HEK293T (cell line): ENCODE data around the gene FGF14.

ENCODE experiments used
- CTCF ChIA-PET: fragments of 350-600 bp; formaldehyde crosslinking; extraction: SDS; loops from one replicate; lab custom pipeline; 2021; ENCODE audit warnings: antibody characterized with exemption, inconsistent platforms; lab: Yijun Ruan, JAX
- POLR2A ChIA-PET: fragments of 350-600 bp; formaldehyde crosslinking; extraction: SDS; loops from one replicate; lab custom pipeline; 2020; ENCODE audit warnings: antibody characterized with exemption, inconsistent platforms; lab: Yijun Ruan, JAX
- DNase-seq: peaks from one replicate; pipeline ENCODE4 v3.0.0; 2012; ENCODE audit warnings: mixed read lengths; ENCODE audit errors: extremely low spot score
- ARNT ChIP-seq: fragments of 450-650 bp; IDR thresholded peaks from 2 replicates; pipeline ENCODE4 v1.6.1; 2017; ENCODE audit warnings: mild to moderate bottlenecking
- BHLHE40 ChIP-seq: fragments of 450-650 bp; IDR thresholded peaks from 2 replicates; pipeline ENCODE4 v1.6.1; 2016; ENCODE audit warnings: mild to moderate bottlenecking, moderate library complexity, borderline replicate concordance
- CTBP1 ChIP-seq: fragments of 450-650 bp; IDR thresholded peaks from 2 replicates; pipeline ENCODE4 v1.6.1; 2016; ENCODE audit warnings: borderline replicate concordance
- ELF4 ChIP-seq: fragments of 450-650 bp; IDR thresholded peaks from 2 replicates; pipeline ENCODE4 v1.6.1; 2017; ENCODE audit warnings: antibody characterized with exemption
- FOXA1 ChIP-seq: fragments of 450-650 bp; IDR thresholded peaks from 2 replicates; pipeline ENCODE4 v1.6.1; 2016; ENCODE audit warnings: mild to moderate bottlenecking
- FOXK2 ChIP-seq: fragments of 450-650 bp; IDR thresholded peaks from 2 replicates; pipeline ENCODE4 v1.6.1; 2016; ENCODE audit warnings: mild to moderate bottlenecking
- FOXM1 ChIP-seq: fragments of 450-650 bp; IDR thresholded peaks from 2 replicates; pipeline ENCODE4 v1.6.1; 2017; ENCODE audit warnings: mild to moderate bottlenecking, borderline replicate concordance
- HDGF ChIP-seq: fragments of 450-650 bp; IDR thresholded peaks from 2 replicates; pipeline ENCODE4 v1.6.1; 2017; ENCODE audit warnings: antibody characterized with exemption, borderline replicate concordance
- L3MBTL2 ChIP-seq: fragments of 450-650 bp; conservative IDR thresholded peaks from 2 replicates; pipeline ENCODE4 v1.6.1; 2016; ENCODE audit warnings: mild to moderate bottlenecking
- LEF1 ChIP-seq: fragments of 450-650 bp; IDR thresholded peaks from 2 replicates; pipeline ENCODE4 v1.6.1; 2017; ENCODE audit warnings: mild to moderate bottlenecking, borderline replicate concordance
- NFRKB ChIP-seq: fragments of 450-650 bp; IDR thresholded peaks from 2 replicates; pipeline ENCODE4 v1.6.1; 2016; ENCODE audit warnings: mild to moderate bottlenecking, moderate library complexity
- PKNOX1 ChIP-seq: fragments of 450-650 bp; IDR thresholded peaks from 2 replicates; pipeline ENCODE4 v1.6.1; 2016
- SP1 ChIP-seq: fragments of 450-650 bp; IDR thresholded peaks from 2 replicates; pipeline ENCODE4 v1.6.1; 2017
- SUZ12 ChIP-seq: fragments of 450-650 bp; IDR thresholded peaks from 2 replicates; pipeline ENCODE4 v1.6.1; 2016; ENCODE audit warnings: mild to moderate bottlenecking
- TARDBP ChIP-seq: fragments of 450-650 bp; IDR thresholded peaks from 2 replicates; pipeline ENCODE4 v1.6.1; 2016
- ZNF384 ChIP-seq: fragments of 450-650 bp; IDR thresholded peaks from 2 replicates; pipeline ENCODE4 v1.6.1; 2016

The FGF14 gene

DNA sequence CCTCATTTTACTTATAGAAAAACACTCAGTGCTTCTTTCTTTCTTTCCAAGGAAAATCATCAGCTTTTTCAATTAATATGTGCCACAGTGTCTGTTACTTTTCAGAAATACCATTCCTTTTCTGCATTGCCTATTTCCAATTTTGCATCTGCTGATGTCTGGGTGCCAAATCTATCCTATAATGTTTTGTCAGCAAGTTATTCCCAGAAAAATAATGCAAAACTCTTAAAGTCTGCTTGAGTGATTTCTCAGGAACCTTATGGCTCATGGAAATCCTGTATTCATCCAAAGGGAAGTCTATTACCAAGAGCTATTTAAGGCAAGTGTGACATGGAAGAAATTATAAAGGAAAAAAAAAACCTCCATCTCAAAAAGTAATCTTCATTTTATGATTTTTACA is 224.4 kb downstream of the FGF14 start:
- ChIA-PET POLR2A (no interaction called here), CTCF (no interaction called here)
- DNase-seq = no peak
- TF ChIP-seq FOXM1 (no peak), BHLHE40 (no peak), LEF1 (no peak), CTBP1 (no peak), PKNOX1 (no peak), ELF4 (no peak), ZNF384 (no peak), L3MBTL2 (no peak), TARDBP (no peak), SUZ12 (no peak), ARNT (no peak), FOXK2 (no peak), FOXA1 (no peak), HDGF (no peak), SP1 (no peak), NFRKB (no peak)

GRCh38 chr13:102176846-102177245 is 225.0 kb downstream of the FGF14 start:
- TF ChIP-seq FOXM1 (no peak), ZNF384 (no peak), LEF1 (no peak), FOXK2 (no peak), ELF4 (no peak), SP1 (no peak), FOXA1 (no peak), BHLHE40 (no peak), HDGF (no peak), L3MBTL2 (no peak)
- DNase-seq = no peak
- ChIA-PET POLR2A (no interaction called here), CTCF (no interaction called here)

DNA sequence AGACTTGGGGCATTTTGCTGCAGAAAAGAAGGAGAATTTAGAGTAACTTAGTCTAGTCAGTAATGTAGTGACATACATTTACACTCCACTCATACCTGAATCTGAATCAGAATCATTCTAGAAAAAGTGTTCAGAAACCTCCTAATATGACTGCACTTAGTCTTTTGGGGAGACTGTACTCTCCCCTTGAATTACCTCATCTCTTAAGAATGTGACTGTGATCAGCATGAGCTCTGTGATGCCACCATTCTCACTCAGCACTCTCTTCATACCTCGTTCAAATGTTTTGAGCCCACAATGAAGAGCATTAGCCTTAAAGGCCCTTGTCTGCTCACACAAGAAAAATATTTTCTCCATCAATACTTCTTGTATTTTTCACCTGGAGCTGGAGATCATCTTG is 229.4 kb downstream of the FGF14 start:
- DNase-seq = no peak
- ChIA-PET POLR2A (no interaction called here), CTCF (no interaction called here)
- TF ChIP-seq L3MBTL2 = no peak
- TF ChIP-seq TARDBP = no peak
- TF ChIP-seq LEF1 = no peak
- TF ChIP-seq FOXA1 = no peak
- TF ChIP-seq HDGF = no peak
- TF ChIP-seq NFRKB = no peak
- TF ChIP-seq BHLHE40 = no peak
- TF ChIP-seq ARNT = no peak
- no peak for TF ChIP-seq FOXK2

- CTCF ChIA-PET = no interaction called here
- DNase-seq = no peak
- POLR2A ChIA-PET = no interaction called here
- no peak for TF ChIP-seq ARNT
- no peak for TF ChIP-seq FOXA1
- TF ChIP-seq NFRKB = no peak
- no peak for TF ChIP-seq SUZ12
- TF ChIP-seq FOXM1 = no peak
- TF ChIP-seq FOXK2 = no peak
- no peak for TF ChIP-seq HDGF
- TF ChIP-seq LEF1 = no peak
- TF ChIP-seq ELF4 = no peak
- TF ChIP-seq L3MBTL2 = no peak
- no peak for TF ChIP-seq PKNOX1
These were observed 231.5 kb downstream of the FGF14 start for GRCh38 chr13:102170305-102170704.

DNA sequence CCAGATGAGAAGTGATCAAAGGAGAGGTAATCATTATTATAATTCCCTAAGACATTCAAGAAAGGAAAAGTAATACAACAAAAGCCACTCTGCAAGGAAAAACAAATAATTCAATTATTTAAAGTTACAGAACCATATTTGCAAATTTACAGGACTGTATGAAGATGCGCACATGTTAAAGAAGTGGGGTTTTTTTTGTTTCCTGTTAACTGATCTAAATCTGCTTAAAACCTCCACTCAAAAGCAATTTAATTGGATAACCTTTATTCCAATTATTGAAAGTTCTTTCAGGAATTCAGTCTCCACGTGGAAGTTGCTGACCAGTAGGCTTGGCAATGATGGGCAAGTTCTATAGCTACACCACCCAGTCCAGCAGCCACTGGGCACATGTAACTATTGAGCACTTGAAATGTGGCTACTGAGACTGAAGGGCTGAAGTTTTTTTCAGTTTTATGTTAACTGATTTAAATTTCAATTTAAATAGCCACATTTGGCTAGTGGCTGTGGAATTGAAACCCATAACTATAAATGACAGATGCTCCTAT is 232.3 kb downstream of the FGF14 start:
- POLR2A ChIA-PET = no interaction called here
- no peak for DNase-seq
- no peak for TF ChIP-seq BHLHE40
- no peak for TF ChIP-seq FOXK2
- CTCF ChIA-PET = interaction anchor here (0.6 kb wide), 1 partner anchor 39 kb away, joined by 3 read pairs; no protein-coding TSS in a partner anchor

DNA sequence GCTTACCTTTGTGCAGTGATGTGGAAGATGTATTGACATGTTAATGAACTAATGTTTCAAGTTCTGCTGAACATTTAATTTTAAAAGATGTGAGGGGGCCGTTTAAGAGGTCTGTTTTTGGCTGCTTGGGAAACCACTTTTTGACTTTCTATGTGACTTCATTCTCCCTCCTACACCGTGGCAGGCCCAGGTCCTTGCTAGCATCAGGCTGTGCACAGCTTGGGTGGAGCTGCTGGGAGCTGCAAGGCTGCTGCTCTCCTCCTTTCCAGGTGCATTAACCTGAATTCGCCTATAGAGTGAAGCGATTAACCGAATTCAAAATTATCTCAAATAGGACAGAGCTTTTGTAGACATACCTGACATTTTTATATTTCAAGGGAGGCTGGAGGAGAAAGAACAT is 249.1 kb downstream of the FGF14 start:
- CTCF ChIA-PET = no interaction called here
- POLR2A ChIA-PET = no interaction called here
- no peak for DNase-seq
- TF ChIP-seq HDGF = no peak
- TF ChIP-seq ARNT = no peak
- no peak for TF ChIP-seq PKNOX1
- TF ChIP-seq CTBP1 = no peak
- TF ChIP-seq ZNF384 = no peak

GRCh38 chr13:102147353-102147752 is 254.5 kb downstream of the FGF14 start:
- POLR2A ChIA-PET = no interaction called here
- DNase-seq = no peak
- TF ChIP-seq CTBP1 = no peak
- TF ChIP-seq SUZ12 = no peak
- TF ChIP-seq FOXK2 = no peak
- TF ChIP-seq HDGF = no peak
- no peak for TF ChIP-seq PKNOX1
- TF ChIP-seq BHLHE40 = no peak
- CTCF ChIA-PET = no interaction called here
